ENCODE measurements around the gene EEF1AKMT3. TPM values are rescaled to one million over a fixed set of nuclear protein-coding genes. Genes with fewer than 3 reads are reported as not detected.
A peak's percentile ranks its signal among the peaks of the same experiment; 100 is the strongest.

The EEF1AKMT3 gene
- total and polyA plus RNA-seq, 2 of the 4 experiments (the other 2 are of a cell fraction), result 3.2 to 8.1 TPM

GRCh38 chr12:57750561-57751431, 21.6 kb upstream of the EEF1AKMT3 start:
- Histone ChIP-seq H3K27ac (ENCODE audit: insufficient read depth, low read length) (peak overlapping the region; percentile 90), H4K20me1 (ENCODE audit: insufficient read depth, low read length) (0 out of 2 replicates have a peak, but pooled peaks cover 7% of the 10 kb centered on the region), H4K8ac (ENCODE audit: low read depth in 2 of 2, low read length in 2 of 2) (peak overlapping the region; percentile 56 to 93; a peak in 2 of 4 replicates), H2AK5ac (ENCODE audit: low read depth, low read length) (peak overlapping the region; percentile 90), H4K5ac (ENCODE audit: low read depth, low read length) (peak overlapping the region; percentile 59; the same call in 1 of the 2 replicates), H3K36me3 (ENCODE audit: control insufficient read depth, insufficient read depth, low read length) (peaks cover 24% of the 10 kb centered on the region), H4K91ac (ENCODE audit: insufficient read depth, low read depth, low read length) (peak overlapping the region; percentile 73; the same call in 1 of the 2 replicates), H2AFZ (replicated peaks; ENCODE audit: low read length, poor library complexity) (no peak overlapping the region), H3K9ac (ENCODE audit: low read depth, low read length) (peak overlapping the region; percentile 88), H3K56ac (ENCODE audit: extremely low read depth, insufficient read depth, low read length) (peak overlapping the region; percentile 91; the same call in 1 of the 2 replicates), H3K9me1 (ENCODE audit: insufficient read depth, low read length) (peaks cover 17% of the 10 kb centered on the region), H3K27me3 (ENCODE audit: control insufficient read depth, insufficient read depth, low read length) (peaks cover 7% of the 10 kb centered on the region; the same call in 1 of the 2 replicates), H3K23ac (ENCODE audit: low read depth, low read length) (peak overlapping the region; percentile 95), H3K4me2 (ENCODE audit: low read depth, low read length) (peak overlapping the region; percentile 96), H3K4me1 (ENCODE audit: control insufficient read depth, insufficient read depth, low read length) (peaks cover 8% of the 10 kb centered on the region), H3K79me1 (ENCODE audit: low read depth in 1 of 2, low read length in 2 of 2) (peaks cover 22 to 49% of the 10 kb centered on the region in 2 experiments; a peak in 3 of 4 replicates), H2BK15ac (ENCODE audit: low read depth, low read length) (no peak overlapping the region), H2AK9ac (replicated peaks; ENCODE audit: low read depth, low read length, poor library complexity) (peak overlapping the region; percentile 97), H3K4me3 (ENCODE audit: insufficient read depth, low read depth, low read length) (peak overlapping the region; percentile 59), H3K9me3 (ENCODE audit: control insufficient read depth, insufficient read depth, low read length) (no peaks in the 10 kb centered on the region), H3K4ac (ENCODE audit: low read depth, low read length) (peak overlapping the region; percentile 91), H3K14ac (replicated peaks; ENCODE audit: low read depth, low read length) (peak overlapping the region; percentile 97), H2BK120ac (ENCODE audit: low read depth, low read length) (no peak overlapping the region), H2BK20ac (ENCODE audit: low read depth, low read length) (no peak overlapping the region), H3K18ac (ENCODE audit: low read depth, low read length) (no peak overlapping the region), H2BK5ac (ENCODE audit: low read depth, low read length, poor library complexity, severe bottlenecking) (peak overlapping the region; percentile 79)
- ChIA-PET CTCF (interaction anchor here (1.1 kb wide), 1 partner anchor 14 kb away, joined by 3 read pairs; no protein-coding TSS in a partner anchor), POLR2A (ENCODE audit: unreplicated experiment) (no interaction called here)
- dilution Hi-C loops (cut with HindIII; ENCODE audit: low sequenced_read_pairs, unreplicated experiment) (no loop called here), in situ Hi-C loops (cut with MboI; ENCODE audit: low sequenced_read_pairs) (no loop called here), intact Hi-C loops (cut with micrococcal nuclease) (no loop called here)
- peak; percentile 12 for DNase-seq
- no peak for ATAC-seq (ENCODE audit: low read depth)
- WGBS, 2 experiments (ENCODE audit: extremely low coverage in 2 of 2, insufficient read length in 1 of 2), result 100% methylated on average over 2 of the region's 15 CpGs; no CpG with 5 or more reads in 1 of the 2 experiments
- BruUV-seq (replicated peaks), result no TSS peak
- no peak for TF ChIP-seq SMC3 (IDR thresholded peaks at IDR 0.05; ENCODE audit: low read depth, low read length)
- TF ChIP-seq, protein P1, sequence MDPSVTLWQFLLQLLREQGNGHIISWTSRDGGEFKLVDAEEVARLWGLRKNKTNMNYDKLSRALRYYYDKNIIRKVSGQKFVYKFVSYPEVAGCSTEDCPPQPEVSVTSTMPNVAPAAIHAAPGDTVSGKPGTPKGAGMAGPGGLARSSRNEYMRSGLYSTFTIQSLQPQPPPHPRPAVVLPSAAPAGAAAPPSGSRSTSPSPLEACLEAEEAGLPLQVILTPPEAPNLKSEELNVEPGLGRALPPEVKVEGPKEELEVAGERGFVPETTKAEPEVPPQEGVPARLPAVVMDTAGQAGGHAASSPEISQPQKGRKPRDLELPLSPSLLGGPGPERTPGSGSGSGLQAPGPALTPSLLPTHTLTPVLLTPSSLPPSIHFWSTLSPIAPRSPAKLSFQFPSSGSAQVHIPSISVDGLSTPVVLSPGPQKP (IDR thresholded peaks at IDR 0.05; ENCODE audit: borderline replicate concordance, low read depth, low read length), result no peak
